ENCODE results near the gene MYRF. TPM values are rescaled to one million over a fixed set of nuclear protein-coding genes. Genes with fewer than 3 reads are reported as not detected.

MYRF gene
- total RNA-seq, 1 donor: 0.36 TPM

DNA sequence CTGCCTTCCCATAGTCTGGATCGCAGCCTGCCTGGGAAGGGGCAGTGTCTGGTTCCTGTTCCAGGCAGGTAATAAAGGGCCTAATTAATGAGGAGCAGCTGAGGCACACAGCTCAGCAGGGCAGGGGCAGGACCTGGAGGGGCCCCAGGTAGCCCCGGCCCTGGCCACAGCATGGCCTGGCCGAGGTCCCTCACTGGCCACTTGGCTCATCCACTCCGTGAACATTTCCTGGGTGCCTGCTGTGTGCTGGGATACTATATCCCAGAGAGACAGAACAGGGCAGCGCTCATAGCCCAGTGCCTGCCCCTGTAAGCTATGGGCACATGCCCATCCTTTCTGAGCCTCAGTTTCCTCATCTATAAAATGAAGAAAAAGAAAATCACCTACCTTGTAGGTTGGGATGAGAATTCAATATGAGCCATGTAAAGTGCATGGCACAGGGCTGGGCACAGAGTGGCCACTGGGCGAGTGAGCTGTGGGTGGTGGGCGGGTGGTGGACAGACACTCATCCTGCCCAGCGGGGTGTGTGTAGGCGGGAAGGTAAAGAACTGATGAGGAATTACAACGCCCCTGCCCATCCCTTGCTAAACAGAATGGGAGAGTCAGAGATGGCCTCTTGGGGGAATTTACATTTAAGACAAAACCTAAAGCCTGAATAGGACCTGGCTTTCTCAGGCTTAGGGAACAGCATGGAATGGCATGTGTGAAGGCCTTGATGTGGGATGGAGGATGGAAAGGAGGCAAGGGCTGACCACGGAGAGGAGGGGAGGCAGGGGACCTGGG is 9.2 kb downstream of the MYRF start:
- no peak overlapping the region for H3K27ac ChIP-seq (ENCODE audit: low read depth, low read length)
- no peaks in the 10 kb centered on the region for H3K4me1 ChIP-seq (ENCODE audit: insufficient read depth, low read length)
- no peaks in the 10 kb centered on the region for H4K20me1 ChIP-seq (ENCODE audit: insufficient read depth, low read length)
- H2AFZ ChIP-seq (ENCODE audit: low read length): no peak overlapping the region
- TF ChIP-seq, protein P1, sequence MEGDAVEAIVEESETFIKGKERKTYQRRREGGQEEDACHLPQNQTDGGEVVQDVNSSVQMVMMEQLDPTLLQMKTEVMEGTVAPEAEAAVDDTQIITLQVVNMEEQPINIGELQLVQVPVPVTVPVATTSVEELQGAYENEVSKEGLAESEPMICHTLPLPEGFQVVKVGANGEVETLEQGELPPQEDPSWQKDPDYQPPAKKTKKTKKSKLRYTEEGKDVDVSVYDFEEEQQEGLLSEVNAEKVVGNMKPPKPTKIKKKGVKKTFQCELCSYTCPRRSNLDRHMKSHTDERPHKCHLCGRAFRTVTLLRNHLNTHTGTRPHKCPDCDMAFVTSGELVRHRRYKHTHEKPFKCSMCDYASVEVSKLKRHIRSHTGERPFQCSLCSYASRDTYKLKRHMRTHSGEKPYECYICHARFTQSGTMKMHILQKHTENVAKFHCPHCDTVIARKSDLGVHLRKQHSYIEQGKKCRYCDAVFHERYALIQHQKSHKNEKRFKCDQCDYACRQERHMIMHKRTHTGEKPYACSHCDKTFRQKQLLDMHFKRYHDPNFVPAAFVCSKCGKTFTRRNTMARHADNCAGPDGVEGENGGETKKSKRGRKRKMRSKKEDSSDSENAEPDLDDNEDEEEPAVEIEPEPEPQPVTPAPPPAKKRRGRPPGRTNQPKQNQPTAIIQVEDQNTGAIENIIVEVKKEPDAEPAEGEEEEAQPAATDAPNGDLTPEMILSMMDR (IDR thresholded peaks at IDR 0.05; ENCODE audit: extremely low read depth, low read depth, low read length): no peak
- H3K4me3 ChIP-seq (ENCODE audit: insufficient read depth, low read length): no peak overlapping the region
- H3K9me3 ChIP-seq (ENCODE audit: low read depth, low read length): no peaks in the 10 kb centered on the region
- no peak for DNase-seq (ENCODE audit: insufficient read length, low spot score, missing footprints)
- peaks cover 2% of the 10 kb centered on the region for H3K27me3 ChIP-seq (ENCODE audit: insufficient read depth, low read length)
- H3K79me2 ChIP-seq (ENCODE audit: insufficient read depth, low read length): no peaks in the 10 kb centered on the region
- no peak overlapping the region for H3K4me2 ChIP-seq (ENCODE audit: insufficient read depth, low read length)
- no peaks in the 10 kb centered on the region for H3K36me3 ChIP-seq (ENCODE audit: insufficient read depth, low read length)

DNA sequence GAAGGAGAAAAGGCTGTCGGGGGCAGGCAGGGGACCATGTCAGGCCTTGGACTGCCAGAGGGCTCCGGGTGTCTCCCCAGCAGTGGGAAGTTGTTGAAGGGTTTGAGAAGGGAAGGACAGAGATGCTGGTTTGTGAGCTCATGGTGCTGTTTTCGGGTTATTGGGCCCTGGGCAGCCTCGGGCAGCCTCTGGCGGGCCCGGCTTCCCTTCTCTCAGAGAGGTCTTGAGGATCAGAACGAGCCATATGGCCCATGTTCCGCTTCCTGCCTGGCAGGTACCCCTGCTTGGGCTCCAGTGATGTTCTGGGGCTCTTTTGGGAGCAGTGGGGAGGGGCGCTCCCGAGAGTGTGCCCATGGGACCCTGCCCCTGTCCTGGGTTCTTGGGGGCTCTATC is 9.8 kb downstream of the MYRF start:
- Histone ChIP-seq H3K4me3 (ENCODE audit: insufficient read depth, low read length) (no peak overlapping the region), H3K27ac (ENCODE audit: low read depth, low read length) (no peak overlapping the region), H4K20me1 (ENCODE audit: insufficient read depth, low read length) (no peaks in the 10 kb centered on the region), H2AFZ (ENCODE audit: low read length) (no peak overlapping the region), H3K36me3 (ENCODE audit: insufficient read depth, low read length) (no peaks in the 10 kb centered on the region), H3K4me2 (ENCODE audit: insufficient read depth, low read length) (no peak overlapping the region), H3K27me3 (ENCODE audit: insufficient read depth, low read length) (peaks cover 2% of the 10 kb centered on the region), H3K4me1 (ENCODE audit: insufficient read depth, low read length) (no peaks in the 10 kb centered on the region), H3K9me3 (ENCODE audit: low read depth, low read length) (no peaks in the 10 kb centered on the region), H3K79me2 (ENCODE audit: insufficient read depth, low read length) (no peaks in the 10 kb centered on the region)
- TF ChIP-seq, protein P1 (IDR thresholded peaks at IDR 0.05; ENCODE audit: extremely low read depth, low read depth, low read length): no peak
- no peak for DNase-seq (ENCODE audit: insufficient read length, low spot score, missing footprints)

DNA sequence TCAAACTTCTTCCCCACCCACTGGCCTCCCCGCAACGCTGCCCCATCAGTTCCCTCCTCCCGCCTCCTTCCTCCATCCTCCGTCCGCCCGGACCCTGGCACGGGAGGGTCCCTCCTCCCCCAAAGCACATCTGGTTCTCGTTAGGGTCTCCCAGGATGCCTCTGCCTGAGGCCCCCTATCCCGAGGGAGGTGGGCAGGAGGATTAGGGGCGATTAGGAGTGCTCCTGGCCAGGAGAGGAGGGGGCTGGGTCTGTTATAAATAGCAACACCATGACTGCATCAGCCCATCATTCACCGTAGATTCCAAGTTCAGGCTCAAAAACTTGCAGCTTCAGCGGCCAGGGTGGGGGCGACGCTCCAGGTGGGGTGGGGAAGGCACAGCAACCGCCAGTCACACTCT is 10.4 kb downstream of the MYRF start:
- TF ChIP-seq, protein P1 (IDR thresholded peaks at IDR 0.05; ENCODE audit: extremely low read depth, low read depth, low read length): no peak
- Histone ChIP-seq H3K9me3 (ENCODE audit: low read depth, low read length) (no peaks in the 10 kb centered on the region), H3K27me3 (ENCODE audit: insufficient read depth, low read length) (peaks cover 2% of the 10 kb centered on the region), H3K36me3 (ENCODE audit: insufficient read depth, low read length) (no peaks in the 10 kb centered on the region), H2AFZ (ENCODE audit: low read length) (no peak overlapping the region), H3K4me2 (ENCODE audit: insufficient read depth, low read length) (no peak overlapping the region), H3K27ac (ENCODE audit: low read depth, low read length) (no peak overlapping the region), H4K20me1 (ENCODE audit: insufficient read depth, low read length) (no peaks in the 10 kb centered on the region), H3K4me1 (ENCODE audit: insufficient read depth, low read length) (no peaks in the 10 kb centered on the region), H3K79me2 (ENCODE audit: insufficient read depth, low read length) (no peaks in the 10 kb centered on the region), H3K4me3 (ENCODE audit: insufficient read depth, low read length) (no peak overlapping the region)
- DNase-seq (ENCODE audit: insufficient read length, low spot score, missing footprints): no peak

DNA sequence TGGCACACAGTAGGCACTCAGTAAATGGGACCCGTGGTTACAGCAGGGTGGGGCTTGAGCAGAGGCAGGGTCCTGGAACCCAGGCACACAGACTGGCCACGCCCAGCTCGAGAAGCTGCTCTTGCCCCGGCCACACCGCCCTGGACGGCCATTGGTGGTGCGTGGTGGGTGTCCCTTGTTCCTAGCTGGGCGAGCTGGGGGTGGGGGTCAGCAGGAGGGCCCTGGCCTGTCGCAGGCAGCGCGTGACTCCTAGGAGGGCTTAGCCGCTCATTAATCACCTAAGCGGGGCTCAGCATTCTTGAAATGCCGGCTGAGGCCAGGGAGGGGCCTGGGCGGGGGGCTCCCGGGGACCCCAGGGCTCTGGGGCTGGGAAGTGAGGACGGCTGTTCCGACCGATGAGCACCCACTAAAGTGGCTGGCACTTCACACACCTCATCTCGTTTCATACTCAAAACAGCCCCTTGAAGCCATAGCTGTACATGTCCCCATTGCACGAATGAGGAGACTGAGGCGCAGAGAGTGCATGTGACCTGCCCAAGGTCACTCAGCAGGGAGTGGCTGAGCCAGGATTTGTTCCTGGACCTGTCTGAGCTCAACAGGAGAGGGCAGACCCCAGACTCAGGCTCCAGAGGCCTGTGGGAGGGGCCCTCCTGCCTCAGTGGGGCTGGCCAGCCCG is 11.6 kb downstream of the MYRF start:
- Histone ChIP-seq H3K4me3 (ENCODE audit: insufficient read depth, low read length) (no peak overlapping the region), H3K79me2 (ENCODE audit: insufficient read depth, low read length) (no peaks in the 10 kb centered on the region), H4K20me1 (ENCODE audit: insufficient read depth, low read length) (no peaks in the 10 kb centered on the region), H3K4me2 (ENCODE audit: insufficient read depth, low read length) (no peak overlapping the region), H3K4me1 (ENCODE audit: insufficient read depth, low read length) (no peaks in the 10 kb centered on the region), H3K27me3 (ENCODE audit: insufficient read depth, low read length) (peaks cover 2% of the 10 kb centered on the region), H3K36me3 (ENCODE audit: insufficient read depth, low read length) (no peaks in the 10 kb centered on the region), H2AFZ (ENCODE audit: low read length) (no peak overlapping the region), H3K9me3 (ENCODE audit: low read depth, low read length) (no peaks in the 10 kb centered on the region), H3K27ac (ENCODE audit: low read depth, low read length) (no peak overlapping the region)
- DNase-seq (ENCODE audit: insufficient read length, low spot score, missing footprints): no peak
- TF ChIP-seq, protein P1 (IDR thresholded peaks at IDR 0.05; ENCODE audit: extremely low read depth, low read depth, low read length): no peak

Measured in osteoblast (primary cell).